B cell (primary cell): ENCODE measurements around the gene DMXL1. TPM values are rescaled to one million over a fixed set of nuclear protein-coding genes. Genes with fewer than 3 reads are reported as not detected.

Source experiments
- ATAC-seq: fragments of 200-7000 bp; cut with Tn5 transposase; one replicate; pipeline ENCODE4 v1.10.0; 2021; ENCODE audit warnings: low read depth, mild to moderate bottlenecking, moderate number of reproducible peaks, moderate library complexity
- CTCF ChIA-PET: fragments of 350-600 bp; sonication (Branson Sonifier 250); formaldehyde crosslinking; loops from one replicate; lab custom pipeline; 2021; ENCODE audit warnings: antibody characterized with exemption, inconsistent platforms; lab: Charles Lee
- POLR2A ChIA-PET: fragments of 350-600 bp; sonication (Branson Sonifier 250); formaldehyde crosslinking; loops from one replicate; lab custom pipeline; 2021; ENCODE audit warnings: antibody characterized with exemption; lab: Charles Lee
- DNase-seq: peaks from one replicate; pipeline ENCODE4 v3.0.0; 2013
- H2AFZ ChIP-seq: 2 replicates; pipeline ENCODE4 v1.6.1; 2012; ENCODE audit warnings: mild to moderate bottlenecking, low read depth, low read length; ENCODE audit not compliant: insufficient read depth, poor library complexity, severe bottlenecking
- H3K27ac ChIP-seq, 2 donors: 1 replicate in 1 of 2; 2 replicates in 1 of 2; pipeline ENCODE4 v1.5.1; 2012 to 2013; ENCODE audit warnings: low read length in 2 of 2, mild to moderate bottlenecking in 2 of 2, moderate library complexity in 1 of 2
- H3K27me3 ChIP-seq, 4 experiments: fragments of 200-600 bp in 1 of 4; sonication (generic) in 1 of 4; replicated peaks in 1 of 4; 1 replicate in 2 of 4; 2 replicates in 2 of 4; pipeline versions ENCODE4 v1.6.1 to v1.7.0; 2013 to 2016; ENCODE audit warnings: low read length in 3 of 4, mild to moderate bottlenecking in 2 of 4, mixed read lengths in 1 of 4, moderate library complexity in 1 of 4; ENCODE audit not compliant: insufficient read depth in 4 of 4, control insufficient read depth in 3 of 4; ENCODE audit errors: control extremely low read depth in 1 of 4
- H3K36me3 ChIP-seq, 2 experiments: replicated peaks in 1 of 2; 1 replicate in 1 of 2; 2 replicates in 1 of 2; pipeline versions ENCODE4 v1.6.1 to v1.7.1; 2013; ENCODE audit warnings: low read length in 1 of 2; ENCODE audit not compliant: insufficient read depth in 2 of 2, control insufficient read depth in 1 of 2; ENCODE audit errors: control extremely low read depth in 1 of 2, extremely low read depth in 1 of 2
- H3K4me1 ChIP-seq, 2 donors: fragments of 200-600 bp in 1 of 2; sonication (generic) in 1 of 2; 1 replicate in 1 of 2; 2 replicates in 1 of 2; pipeline versions ENCODE4 v1.5.1 to v1.6.1; 2013 to 2017; ENCODE audit warnings: low read length in 2 of 2; ENCODE audit not compliant: control insufficient read depth in 2 of 2, insufficient read depth in 2 of 2
- H3K4me2 ChIP-seq: replicated peaks from 2 replicates; pipeline ENCODE3; 2012; ENCODE audit warnings: mild to moderate bottlenecking, low read depth, low read length; ENCODE audit not compliant: poor library complexity, severe bottlenecking
- H3K4me3 ChIP-seq, 5 experiments: fragments of 200-600 bp in 1 of 5; sonication (generic) in 1 of 5; 1 replicate in 3 of 5; 2 replicates in 2 of 5; pipeline versions ENCODE4 v1.5.1 to v1.7.0; 2011 to 2016; ENCODE audit warnings: low read length in 4 of 5, mild to moderate bottlenecking in 4 of 5, low read depth in 2 of 5, control low read depth in 1 of 5, moderate library complexity in 1 of 5; ENCODE audit not compliant: insufficient read depth in 1 of 5; ENCODE audit errors: control extremely low read depth in 1 of 5, extremely low read depth in 1 of 5
- H3K79me2 ChIP-seq: fragments of 200-600 bp; sonication (generic); one replicate; pipeline ENCODE4 v1.6.0; 2016; ENCODE audit warnings: low read length; ENCODE audit not compliant: control insufficient read depth, insufficient read depth
- H3K9ac ChIP-seq: fragments of 200-600 bp; sonication (generic); 2 replicates; pipeline ENCODE4 v1.6.1; 2017; ENCODE audit warnings: mild to moderate bottlenecking, low read length, moderate library complexity
- H3K9me3 ChIP-seq, 3 donors: one replicate each; pipeline versions ENCODE4 v1.6.1 to v1.7.1; 2013; ENCODE audit warnings: low read length in 2 of 3; ENCODE audit not compliant: control insufficient read depth in 2 of 3, insufficient read depth in 1 of 3; ENCODE audit errors: control extremely low read depth in 1 of 3
- H4K20me1 ChIP-seq: 2 replicates; pipeline ENCODE4 v1.6.0; 2012; ENCODE audit warnings: mild to moderate bottlenecking, low read length; ENCODE audit not compliant: insufficient read depth, control insufficient read depth, poor library complexity, severe bottlenecking
- H3K27ac Mint-ChIP-seq: one replicate; pipeline ENCODE4 v1.8.0; 2021; ENCODE audit warnings: mixed read lengths
- H3K27me3 Mint-ChIP-seq: one replicate; pipeline ENCODE4 v1.8.0; 2021; ENCODE audit warnings: mixed read lengths
- H3K4me1 Mint-ChIP-seq: one replicate; pipeline ENCODE4 v1.8.0; 2021; ENCODE audit warnings: mixed read lengths
- H3K4me3 Mint-ChIP-seq: one replicate; pipeline ENCODE4 v1.8.0; 2021; ENCODE audit warnings: mixed read lengths
- H3K9me3 Mint-ChIP-seq: one replicate; pipeline ENCODE4 v1.8.0; 2022; ENCODE audit warnings: mixed read lengths; ENCODE audit not compliant: insufficient read depth
- EZH2 ChIP-seq: IDR thresholded peaks from 2 replicates; pipeline ENCODE4 v1.6.1; 2012; ENCODE audit warnings: borderline replicate concordance, low read depth, mild to moderate bottlenecking, moderate library complexity, low read length; ENCODE audit not compliant: insufficient read depth, poor library complexity, severe bottlenecking
- WGBS: methylation state at CpG from one replicate; pipeline ENCODE4 v1.1.5; 2013; ENCODE audit warnings: missing lambda C conversion rate; ENCODE audit not compliant: insufficient coverage; 5-methylcytosine and 5-hydroxymethylcytosine counted together
- intact Hi-C: fragments of 100-400 bp; cut with micrococcal nuclease; formaldehyde crosslinking; loops from one replicate; pipeline ENCODE4 v1.10.0; 2022
- polyA plus RNA-seq: library from polyadenylated mRNA; depleted of rRNA; stranded (reverse); fragments of >200 nt; gene quantifications from 2 replicates; pipeline ENCODE4 v1.2.3, GENCODE V29; 2012
- total RNA-seq, 2 donors: library from RNA; stranded (reverse); fragments of 120-200 nt in 1 of 2; gene quantifications; 1 replicate in 1 of 2; 2 replicates in 1 of 2; pipeline versions ENCODE4 v1.2.3 to v1.2.4, GENCODE V29; 2013 to 2022
- TF ChIP-seq, protein P1 (sequence below): fragments of 200-600 bp; IDR thresholded peaks from one replicate; pipeline ENCODE4 v1.8.0; 2022; ENCODE audit warnings: antibody characterized with exemption, mild to moderate bottlenecking

DMXL1 gene
- total and polyA plus RNA-seq, 2 donors (not counting 1 experiment from before 2014, with no cell fraction given): 37.9 to 129 TPM

DNA sequence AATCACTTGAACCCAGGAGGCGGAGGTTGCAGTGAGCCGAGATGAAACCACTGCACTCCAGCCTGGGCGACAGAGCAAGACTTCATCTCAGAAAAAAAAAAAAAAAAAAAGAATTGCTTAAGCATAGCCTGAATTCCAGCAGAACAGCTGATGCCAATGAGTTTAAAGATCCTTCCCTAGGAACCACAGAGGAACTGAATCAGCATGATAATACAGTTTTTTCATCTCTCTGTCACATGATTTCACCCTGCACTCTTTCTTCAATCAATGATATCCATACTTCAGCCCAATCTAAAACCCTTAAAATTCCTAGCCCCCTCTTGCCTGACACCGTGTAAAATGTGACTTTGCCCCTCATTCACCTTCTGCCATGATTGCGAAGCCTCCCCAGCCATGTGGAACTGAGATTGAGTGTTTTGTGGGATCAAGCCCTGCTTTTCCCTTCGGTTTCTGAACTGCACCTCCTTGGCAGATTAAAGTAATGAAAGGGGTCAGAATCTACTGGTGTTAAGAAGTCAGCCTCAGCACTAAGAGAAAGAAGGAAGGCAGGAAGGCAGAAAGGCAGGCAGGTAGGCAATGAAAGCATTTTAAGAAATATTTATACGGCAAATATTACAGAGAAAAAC lies 20.9 kb upstream of the DMXL1 start:
- ChIA-PET CTCF (interaction anchor here (0.6 kb wide), 1 partner anchor 28 kb away, joined by 3 read pairs; no protein-coding TSS in a partner anchor), POLR2A (interaction anchor here (0.6 kb wide), 1 partner anchor 48 kb away, joined by 3 read pairs; no protein-coding TSS in a partner anchor)
- no peak for DNase-seq
- Histone ChIP-seq H3K9me3 (no peaks in the 10 kb centered on the region), H4K20me1 (no peaks in the 10 kb centered on the region), H3K4me3 (no peak overlapping the region), H2AFZ (no peak overlapping the region), H3K27me3 (no peaks in the 10 kb centered on the region), H3K4me1 (no peaks in the 10 kb centered on the region), H3K9ac (no peak overlapping the region), H3K4me2 (no peak overlapping the region), H3K36me3 (no peaks in the 10 kb centered on the region), H3K79me2 (no peaks in the 10 kb centered on the region), H3K27ac (no peak overlapping the region)
- Mint-ChIP-seq H3K4me3 (no peak overlapping the region), H3K9me3 (no peaks in the 10 kb centered on the region), H3K27me3 (no peaks in the 10 kb centered on the region), H3K4me1 (no peaks in the 10 kb centered on the region), H3K27ac (no peak overlapping the region)
- TF ChIP-seq EZH2: no peak
- TF ChIP-seq, protein P1, sequence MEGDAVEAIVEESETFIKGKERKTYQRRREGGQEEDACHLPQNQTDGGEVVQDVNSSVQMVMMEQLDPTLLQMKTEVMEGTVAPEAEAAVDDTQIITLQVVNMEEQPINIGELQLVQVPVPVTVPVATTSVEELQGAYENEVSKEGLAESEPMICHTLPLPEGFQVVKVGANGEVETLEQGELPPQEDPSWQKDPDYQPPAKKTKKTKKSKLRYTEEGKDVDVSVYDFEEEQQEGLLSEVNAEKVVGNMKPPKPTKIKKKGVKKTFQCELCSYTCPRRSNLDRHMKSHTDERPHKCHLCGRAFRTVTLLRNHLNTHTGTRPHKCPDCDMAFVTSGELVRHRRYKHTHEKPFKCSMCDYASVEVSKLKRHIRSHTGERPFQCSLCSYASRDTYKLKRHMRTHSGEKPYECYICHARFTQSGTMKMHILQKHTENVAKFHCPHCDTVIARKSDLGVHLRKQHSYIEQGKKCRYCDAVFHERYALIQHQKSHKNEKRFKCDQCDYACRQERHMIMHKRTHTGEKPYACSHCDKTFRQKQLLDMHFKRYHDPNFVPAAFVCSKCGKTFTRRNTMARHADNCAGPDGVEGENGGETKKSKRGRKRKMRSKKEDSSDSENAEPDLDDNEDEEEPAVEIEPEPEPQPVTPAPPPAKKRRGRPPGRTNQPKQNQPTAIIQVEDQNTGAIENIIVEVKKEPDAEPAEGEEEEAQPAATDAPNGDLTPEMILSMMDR: no peak
- ATAC-seq: no peak
- 100% methylated on average over 1 of the region's 7 CpGs for WGBS
- intact Hi-C loops: no loop called here

- CTCF ChIA-PET: no interaction called here
- Mint-ChIP-seq H3K27me3 (no peaks in the 10 kb centered on the region), H3K4me3 (no peak overlapping the region)
These were observed 16.8 kb upstream of the DMXL1 start for GRCh38 chr5:119054101-119054500.

More at GRCh38 chr5:119054101-119054500, 16.8 kb upstream of the DMXL1 start:
- no peak overlapping the region for H3K27ac ChIP-seq
- no peaks in the 10 kb centered on the region for H4K20me1 ChIP-seq
- H3K4me3 ChIP-seq: no peak overlapping the region
- no peak overlapping the region for H3K4me2 ChIP-seq
- POLR2A ChIA-PET: no interaction called here
- DNase-seq (no peak), ATAC-seq (no peak)
- Mint-ChIP-seq H3K9me3 (no peaks in the 10 kb centered on the region), H3K27ac (no peak overlapping the region), H3K4me1 (peaks cover 2% of the 10 kb centered on the region)
- H3K27me3 ChIP-seq: no peaks in the 10 kb centered on the region
- TF ChIP-seq, protein P1: no peak
- no peak for TF ChIP-seq EZH2
- H2AFZ ChIP-seq: no peak overlapping the region
- no peaks in the 10 kb centered on the region for H3K36me3 ChIP-seq
- H3K9ac ChIP-seq: no peak overlapping the region
- WGBS: no CpG with 5 or more reads among the region's 2 CpGs
- no peaks in the 10 kb centered on the region for H3K4me1 ChIP-seq
- no peaks in the 10 kb centered on the region for H3K79me2 ChIP-seq
- no peaks in the 10 kb centered on the region for H3K9me3 ChIP-seq
- intact Hi-C loops: no loop called here
